IPS-NIHi7 (cell line): Measurements from ENCODE around the gene FAM76A.
A peak's percentile ranks its signal among the peaks of the same experiment; 100 is the strongest.
"Not testable (repeated sequence)": the region's sequence is repeated elsewhere in the genome, so short reads cannot be mapped to it uniquely, and the experiment has no call there.

Source experiments
- DNase-seq: peaks from one replicate; pipeline ENCODE4 v3.0.0; 2012; ENCODE audit warnings: mixed read lengths; ENCODE audit errors: extremely low spot score

FAM76A gene

DNA sequence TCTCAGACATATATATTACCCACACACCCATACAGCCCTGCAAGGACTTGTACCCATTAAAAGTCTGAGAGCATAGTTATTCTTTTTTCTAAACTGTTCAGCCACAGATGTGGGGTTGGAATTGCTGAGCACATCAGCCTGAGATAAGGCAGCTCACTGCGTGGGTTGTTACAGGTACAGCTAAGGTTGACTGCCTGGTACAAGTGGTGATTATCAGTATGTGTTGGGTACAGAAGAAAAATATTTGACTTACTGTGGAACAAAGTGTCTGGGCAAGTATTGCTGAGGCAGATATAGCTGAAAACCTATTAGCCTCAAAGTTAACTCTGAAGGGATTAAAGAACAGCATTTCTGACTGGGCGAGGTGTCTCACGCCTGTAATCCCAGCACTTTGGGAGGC, 52.3 kb downstream of the FAM76A start:
- no peak for DNase-seq

DNA sequence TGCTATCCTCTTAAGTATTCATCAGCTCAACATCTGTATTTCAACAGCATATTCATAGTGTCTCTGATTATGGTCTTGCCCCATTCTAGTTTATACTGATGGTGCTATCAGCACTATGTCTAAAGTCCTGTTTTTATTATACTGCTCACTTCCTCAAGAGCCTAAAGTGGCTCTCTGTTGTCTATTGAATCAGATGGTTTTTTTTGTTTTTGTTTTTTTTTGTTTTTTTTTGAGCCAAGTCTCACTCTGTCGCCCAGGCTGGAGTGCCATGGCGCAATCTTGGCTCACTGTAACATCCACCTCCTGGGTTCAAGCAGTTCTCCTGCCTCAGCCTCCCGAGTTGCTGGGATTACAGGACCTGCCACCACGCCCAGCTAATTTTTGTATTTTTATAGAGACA, 53.4 kb downstream of the FAM76A start:
- DNase-seq, result no peak

DNA sequence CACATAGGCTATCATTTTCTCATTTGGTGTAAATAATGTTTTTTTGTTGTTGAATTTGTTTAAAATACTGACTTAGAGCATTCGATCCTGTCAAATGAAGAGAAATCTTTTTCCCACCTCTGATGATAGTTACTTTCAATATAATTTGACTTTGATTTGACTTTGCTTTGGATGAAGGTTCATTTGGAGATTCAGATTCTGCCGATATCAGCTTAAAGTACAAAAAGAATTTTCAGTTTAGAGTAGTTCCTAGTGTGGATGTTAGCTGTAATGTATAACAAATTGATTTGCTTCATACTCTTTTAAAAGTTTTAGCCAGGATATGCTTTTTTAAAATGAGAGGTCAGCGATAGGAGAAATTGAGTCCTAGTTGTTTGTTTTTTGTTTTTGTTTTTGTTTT, 57.2 kb downstream of the FAM76A start:
- no peak for DNase-seq

DNA sequence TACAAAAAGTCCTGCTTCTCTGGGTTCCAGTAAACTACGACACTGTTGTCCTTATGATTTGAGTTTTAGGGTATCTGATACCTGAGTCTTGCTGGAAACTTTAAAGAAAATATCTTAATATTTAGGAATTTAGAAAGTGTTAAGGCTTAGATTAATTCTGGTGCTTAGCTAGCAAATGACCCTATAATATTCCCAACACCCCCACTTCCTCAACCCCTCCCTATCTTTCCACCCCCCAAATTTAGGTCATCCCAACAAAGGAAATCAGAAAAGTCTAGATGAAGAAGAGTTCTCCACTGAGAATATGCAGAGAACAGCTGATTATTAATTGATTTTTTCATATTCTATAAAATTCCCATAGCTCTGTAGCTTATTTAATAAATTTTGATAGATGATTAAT, 58.9 kb downstream of the FAM76A start:
- no peak for DNase-seq

DNA sequence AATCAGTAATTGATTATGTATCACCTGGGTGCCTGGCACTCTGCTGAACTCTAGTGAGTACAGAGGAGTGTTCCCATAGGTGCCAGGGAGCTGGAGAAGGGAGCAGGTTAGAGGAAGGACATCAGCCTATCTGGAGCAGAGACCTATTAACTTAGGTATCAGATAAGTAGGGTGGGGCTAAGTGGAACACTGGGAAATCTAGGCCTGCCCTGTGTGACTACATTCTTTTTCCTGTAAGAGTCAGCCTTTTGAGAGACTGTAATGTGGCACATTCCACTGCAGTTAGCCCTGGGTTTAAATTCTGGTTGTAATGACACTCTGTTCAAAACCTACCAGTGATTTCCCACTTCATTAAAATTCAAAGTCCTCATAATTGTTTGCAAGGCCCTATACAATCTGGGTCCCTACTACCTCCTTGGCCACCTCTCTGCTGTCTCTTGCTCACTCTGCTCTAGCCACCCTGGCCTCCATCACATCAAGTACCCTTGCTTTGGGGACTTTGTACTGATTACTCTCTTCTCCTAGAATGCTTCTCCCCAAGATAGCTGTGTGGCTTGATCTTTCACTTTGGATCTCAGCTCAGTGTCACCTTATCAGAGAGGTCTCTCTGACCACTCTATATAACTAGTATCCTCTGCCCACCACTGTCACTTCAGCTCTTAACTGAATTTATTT, 60.2 kb downstream of the FAM76A start:
- peak; percentile 22 for DNase-seq

DNA sequence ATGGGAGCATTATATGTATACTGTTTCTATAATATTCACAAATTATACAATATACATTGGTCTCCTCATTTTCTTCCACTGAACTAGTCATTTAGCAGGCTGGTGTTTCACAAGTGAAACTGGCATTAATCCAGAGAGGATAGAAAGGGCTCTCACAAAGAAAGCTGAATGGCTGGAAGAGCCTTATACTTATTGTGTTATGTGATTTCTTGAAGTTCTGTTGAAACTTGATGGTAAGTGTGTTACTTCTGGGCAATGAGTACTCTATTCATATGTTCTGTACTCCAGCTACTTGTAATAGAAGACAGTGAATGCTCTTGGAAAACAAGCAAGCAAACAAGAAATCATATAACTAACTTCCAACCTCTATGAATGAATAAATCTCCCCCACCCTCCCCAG, 62.1 kb downstream of the FAM76A start:
- no peak for DNase-seq

DNA sequence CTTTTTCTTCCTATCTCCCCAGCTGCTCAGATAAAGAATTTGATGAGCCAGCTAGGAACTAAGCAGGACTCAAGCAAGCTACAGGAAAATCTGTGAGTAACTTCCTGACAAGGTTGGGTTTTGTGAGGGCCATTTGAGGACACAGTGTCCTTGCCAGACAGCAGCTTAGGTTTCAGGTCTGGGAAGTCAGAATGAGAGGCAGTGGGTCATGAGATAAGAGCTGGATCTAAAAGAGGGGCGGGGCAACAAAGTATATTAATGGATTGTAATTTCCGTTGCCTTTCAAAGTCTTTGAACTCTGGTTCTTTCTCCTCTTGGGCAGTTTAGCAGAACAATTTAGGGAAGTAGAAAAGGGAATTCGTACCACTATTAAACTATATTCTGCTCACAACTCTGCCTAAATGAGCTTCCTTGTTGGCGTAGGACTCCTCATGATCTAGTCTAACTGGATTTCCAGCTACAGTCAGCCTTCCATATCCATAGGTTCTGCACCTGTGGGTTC, 63.8 kb downstream of the FAM76A start:
- no peak for DNase-seq

DNA sequence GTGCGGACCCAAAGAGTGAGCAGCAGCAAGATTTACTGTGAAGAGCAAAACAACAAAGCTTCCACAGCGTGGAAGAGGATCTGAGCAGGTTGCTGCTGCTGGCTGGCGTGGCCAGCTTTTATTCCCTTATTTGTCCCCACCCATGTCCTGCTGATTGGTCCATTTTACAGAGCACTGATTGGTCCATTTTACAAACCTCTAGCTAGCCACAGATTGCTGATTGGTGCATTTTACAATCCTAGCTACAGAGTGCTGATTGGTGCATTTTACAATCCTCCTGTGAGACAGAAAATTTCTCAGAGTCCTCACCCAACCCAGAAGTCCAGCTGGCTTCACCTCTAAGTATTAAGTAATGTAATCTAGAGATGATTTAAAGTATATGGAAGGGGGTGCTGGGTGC, 64.5 kb downstream of the FAM76A start:
- DNase-seq, result not testable (repeated sequence)

DNA sequence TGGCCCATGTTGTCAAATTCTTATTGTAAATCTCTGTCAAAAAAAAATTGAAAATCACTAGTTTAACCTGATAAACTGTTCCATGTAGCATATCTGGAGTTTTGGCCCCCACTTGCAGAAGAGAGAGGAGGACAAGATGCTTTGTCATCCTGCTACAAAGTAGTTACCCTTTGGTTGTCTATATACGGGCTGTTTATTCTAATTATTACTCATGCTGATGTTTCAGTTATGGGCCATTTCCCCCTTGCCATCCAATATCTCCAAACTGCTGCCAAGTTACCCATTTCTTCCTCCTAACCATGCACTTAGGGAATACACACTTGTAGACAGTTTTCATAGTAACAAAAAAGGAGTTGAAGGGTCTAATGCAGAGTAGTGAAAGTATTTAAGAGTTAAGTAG, 69.8 kb downstream of the FAM76A start:
- no peak for DNase-seq

DNA sequence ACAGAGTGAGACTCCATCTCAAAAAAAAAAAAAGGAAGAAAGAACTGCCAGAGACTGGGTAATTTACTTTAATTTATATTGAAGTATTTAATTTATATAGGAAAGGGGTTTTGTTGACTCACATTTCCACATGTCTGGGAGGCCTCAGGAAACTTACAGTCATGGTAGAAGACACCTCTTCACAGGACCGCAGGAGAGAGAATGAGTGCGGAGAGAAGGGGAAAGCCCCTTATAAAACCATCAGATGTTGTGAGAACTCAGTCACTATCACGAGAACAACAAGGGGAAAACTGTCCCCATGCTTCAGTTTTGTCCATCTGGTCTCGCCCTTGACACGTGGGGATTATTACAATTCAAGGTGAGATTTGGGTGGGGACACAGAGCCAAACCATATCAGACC, 79.0 kb downstream of the FAM76A start:
- no peak for DNase-seq

DNA sequence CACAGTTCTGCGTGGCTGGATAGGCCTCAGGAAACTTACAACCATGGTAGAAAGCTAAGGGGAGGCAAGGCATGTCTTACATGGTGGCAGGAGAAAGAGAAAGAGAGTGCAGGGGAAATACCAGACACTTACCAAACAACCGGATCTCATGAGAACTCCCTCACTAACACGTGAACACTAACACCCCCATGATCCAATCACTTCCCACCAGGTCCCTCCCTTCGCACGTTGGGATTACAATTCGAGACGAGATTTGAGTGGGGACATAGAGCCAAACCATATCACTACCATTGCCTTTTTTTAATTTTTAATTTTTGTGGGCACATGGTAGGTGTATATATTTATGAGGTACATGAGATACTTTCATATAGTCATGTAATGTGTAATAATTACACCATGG, 81.0 kb downstream of the FAM76A start:
- no peak for DNase-seq

DNA sequence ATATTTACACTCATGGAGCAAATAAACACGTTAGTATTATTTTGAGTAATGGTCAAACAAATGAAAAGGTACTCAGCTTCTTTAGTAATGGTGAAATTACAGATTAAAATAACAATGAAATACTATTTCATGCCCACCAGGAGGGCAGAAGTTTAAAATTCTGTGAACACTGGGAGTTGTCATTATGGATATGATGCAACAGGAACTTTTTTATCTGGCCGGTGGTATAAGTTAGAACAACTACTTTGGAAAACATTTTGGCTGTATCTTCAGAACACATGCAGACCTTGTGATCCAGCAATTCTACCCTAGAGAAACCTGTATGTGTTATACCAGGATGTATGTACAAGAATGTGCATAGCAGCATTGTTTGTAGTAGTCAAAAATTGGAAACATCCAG, 81.6 kb downstream of the FAM76A start:
- DNase-seq, result no peak

DNA sequence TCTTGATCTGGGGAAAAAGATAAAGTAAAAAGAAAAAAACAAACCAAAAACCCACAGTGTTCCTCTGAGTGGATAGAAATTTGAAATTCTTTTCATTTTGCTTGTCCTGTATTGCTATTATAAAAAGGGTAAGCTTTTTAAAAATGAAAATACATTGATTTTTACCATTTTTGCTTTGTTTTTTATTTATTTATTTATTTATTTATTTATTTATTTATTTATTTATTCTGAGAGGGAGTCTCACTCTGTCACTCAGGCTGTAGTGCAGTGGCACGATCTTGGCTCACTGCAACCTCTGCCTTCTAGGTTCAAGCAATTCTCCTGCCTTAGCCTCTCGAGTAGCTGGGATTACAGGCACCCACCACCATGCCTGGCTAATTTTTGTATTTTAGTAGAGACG, 82.4 kb downstream of the FAM76A start:
- not testable (repeated sequence) for DNase-seq

DNA sequence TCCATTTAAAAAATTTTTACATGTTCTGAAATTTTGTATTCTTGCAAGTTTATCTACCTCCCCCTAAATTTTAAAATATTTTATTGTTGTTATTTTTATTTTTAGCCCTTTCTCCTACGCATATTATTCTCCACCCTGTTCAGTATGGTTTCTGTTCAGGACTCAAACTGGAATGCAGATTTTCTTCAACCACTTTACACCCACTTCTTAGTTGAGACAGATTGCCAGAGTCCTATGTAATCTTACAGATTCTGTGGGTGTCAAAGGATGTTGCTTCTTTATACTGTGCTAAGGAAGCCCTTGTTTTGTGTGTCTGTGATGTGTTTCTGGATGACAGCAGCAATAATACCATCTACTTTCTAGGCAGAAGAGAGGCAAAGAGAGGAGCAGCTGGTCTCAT, 84.1 kb downstream of the FAM76A start:
- no peak for DNase-seq

DNA sequence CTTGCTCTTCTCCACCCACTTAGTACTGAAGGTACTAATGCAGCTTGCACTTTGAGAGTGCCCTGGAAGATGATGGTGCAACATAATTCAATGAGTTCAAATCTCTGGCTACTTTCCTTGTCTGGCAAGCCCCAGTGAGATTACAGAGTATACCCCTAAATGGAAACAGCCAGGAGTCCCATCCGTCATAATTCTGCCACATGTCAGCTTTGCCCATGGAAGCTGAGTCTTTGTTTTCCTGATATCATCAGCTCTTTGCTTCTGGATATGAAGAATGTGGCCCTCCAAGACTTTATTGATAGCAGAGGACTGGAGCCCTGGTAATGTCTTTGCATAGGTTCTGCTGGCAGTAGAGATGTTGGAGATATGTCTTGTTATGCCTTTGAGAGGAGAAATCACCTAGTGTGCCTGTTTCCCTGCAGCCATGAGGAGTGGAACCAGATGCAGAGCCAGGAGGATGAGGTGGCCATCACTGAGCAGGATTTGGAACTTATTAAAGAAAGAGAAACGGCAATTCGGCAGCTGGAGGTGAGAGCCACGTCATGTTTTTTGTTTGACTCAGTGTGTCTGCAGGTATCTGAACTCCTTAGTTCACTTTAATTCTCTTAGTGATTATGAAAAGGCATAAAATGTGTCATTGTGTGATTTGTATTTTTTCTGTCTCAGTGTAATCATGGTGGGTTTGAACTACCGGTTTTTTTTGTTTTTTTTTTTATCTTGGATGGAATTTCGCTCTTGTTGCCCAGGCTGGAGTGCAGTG, 86.2 kb downstream of the FAM76A start:
- no peak for DNase-seq
